HepG2 (cell line): ENCODE data around the gene PLCB2. TPM values are rescaled to one million over a fixed set of nuclear protein-coding genes. Genes with fewer than 3 reads are reported as not detected.

Experiments
- ATAC-seq: fragments of 200-7000 bp; cut with Tn5 transposase; 3 replicates; pipeline ENCODE4 v1.9.1; 2020; ENCODE audit warnings: mild to moderate bottlenecking, moderate library complexity
- BruUV-seq: library from RNA; stranded (reverse); fragments of 400-500 nt; replicated peaks from 2 replicates; lab custom pipeline; 2021; lab: Mats Ljungman, UMichigan
- CTCF ChIA-PET: fragments of 300-600 bp; formaldehyde crosslinking; extraction: SDS; loops from one replicate; lab custom pipeline; 2021; ENCODE audit warnings: low total read pairs, inconsistent platforms, low intra/inter-chr PET ratio; lab: Yijun Ruan, JAX
- POLR2A ChIA-PET: fragments of 350-600 bp; sonication (Branson Sonifier 250); formaldehyde crosslinking; loops from one replicate; lab custom pipeline; 2020; ENCODE audit warnings: antibody characterized with exemption, inconsistent platforms; lab: Yijun Ruan, JAX
- DNase-seq: peaks from one replicate; pipeline ENCODE4 v3.0.0-alpha.2; 2015; ENCODE audit warnings: low spot score
- FAIRE-seq: peaks from 3 replicates; lab custom pipeline; 2011; peaks lifted over from hg19 to GRCh38; lab: Jason Lieb, UNC
- H2AFZ ChIP-seq: one replicate; pipeline ENCODE4 v1.6.1; 2011; ENCODE audit warnings: low read length, inconsistent platforms
- H3K27ac ChIP-seq: fragments of 300-600 bp; 3 replicates; pipeline ENCODE4 v1.8.0; 2011; ENCODE audit warnings: mixed run types, mild to moderate bottlenecking, mixed read lengths, low read length, inconsistent platforms; ENCODE audit not compliant: insufficient read depth; ENCODE audit errors: extremely low read length
- H3K27me3 ChIP-seq, 2 experiments: fragments of 200-600 bp in 1 of 2; 2 replicates in 1 of 2; 3 replicates in 1 of 2; pipeline versions ENCODE4 v1.6.0 to v1.8.0; 2011; ENCODE audit warnings: low read length in 2 of 2, mild to moderate bottlenecking in 2 of 2, moderate library complexity in 2 of 2, inconsistent platforms in 1 of 2; ENCODE audit not compliant: insufficient read depth in 2 of 2, control insufficient read depth in 1 of 2
- H3K36me3 ChIP-seq, 2 experiments: fragments of 200-600 bp in 1 of 2; replicated peaks in 1 of 2; 2 replicates in 1 of 2; 3 replicates in 1 of 2; pipeline versions ENCODE4 v1.5.1 to v1.8.0; 2011; ENCODE audit warnings: low read length in 2 of 2, inconsistent platforms in 1 of 2; ENCODE audit not compliant: insufficient read depth in 2 of 2, control insufficient read depth in 1 of 2
- H3K4me1 ChIP-seq: 2 replicates; pipeline ENCODE4 v1.5.1; 2012; ENCODE audit warnings: low read length, inconsistent platforms; ENCODE audit not compliant: insufficient read depth
- H3K4me2 ChIP-seq: 2 replicates; pipeline ENCODE4 v1.6.0; 2011; ENCODE audit warnings: low read depth, low read length, inconsistent platforms
- H3K4me3 ChIP-seq, 3 experiments: fragments of 200-600 bp in 1 of 3; sonication (generic), shearing (Covaris generic) in 1 of 3; replicated peaks in 1 of 3; 2 replicates each; pipeline ENCODE4 v1.5.1; 2011 to 2016; ENCODE audit warnings: low read length in 3 of 3, inconsistent platforms in 2 of 3, low read depth in 2 of 3, mild to moderate bottlenecking in 2 of 3, control low read depth in 1 of 3, mixed read lengths in 1 of 3; ENCODE audit not compliant: insufficient read depth in 1 of 3
- H3K79me2 ChIP-seq: one replicate; pipeline ENCODE4 v1.6.1; 2011; ENCODE audit warnings: low read length, inconsistent platforms; ENCODE audit not compliant: insufficient read depth
- H3K9ac ChIP-seq: 2 replicates; pipeline ENCODE4 v1.6.0; 2011; ENCODE audit warnings: mild to moderate bottlenecking, low read depth, low read length, inconsistent platforms; ENCODE audit not compliant: insufficient read depth
- H3K9me3 ChIP-seq: 2 replicates; pipeline ENCODE4 v1.5.1; 2012; ENCODE audit warnings: mild to moderate bottlenecking, low read length
- H4K20me1 ChIP-seq: 2 replicates; pipeline ENCODE4 v1.6.0; 2011; ENCODE audit warnings: inconsistent platforms, mild to moderate bottlenecking, low read length, moderate library complexity; ENCODE audit not compliant: insufficient read depth
- ARHGAP35 ChIP-seq: sonication (generic); formaldehyde crosslinking; IDR thresholded peaks from 2 replicates; pipeline ENCODE4 v1.9.0; 2022; ENCODE audit warnings: mild to moderate bottlenecking, inconsistent platforms, moderate library complexity, missing genetic modification reagents, borderline replicate concordance
- HNRNPL ChIP-seq: fragments of 200-400 bp; formaldehyde crosslinking; IDR thresholded peaks from 2 replicates; pipeline ENCODE4 v1.6.1; 2017; ENCODE audit warnings: mild to moderate bottlenecking, low read depth, low read length
- RBFOX2 ChIP-seq: fragments of 200-400 bp; formaldehyde crosslinking; IDR thresholded peaks from 2 replicates; pipeline ENCODE4 v1.6.1; 2017; ENCODE audit warnings: low read depth, mild to moderate bottlenecking, low read length
- SKIL ChIP-seq: sonication (generic); formaldehyde crosslinking; IDR thresholded peaks from 2 replicates; pipeline ENCODE4 v1.8.0; 2022; ENCODE audit warnings: missing genetic modification reagents, mild to moderate bottlenecking, moderate library complexity, borderline replicate concordance
- STAG1 ChIP-seq: sonication (generic); formaldehyde crosslinking; IDR thresholded peaks from 2 replicates; pipeline ENCODE4 v1.4.0; 2020; ENCODE audit warnings: missing genetic modification reagents
- ZBTB33 ChIP-seq: sonication (generic); formaldehyde crosslinking; IDR thresholded peaks from 2 replicates; pipeline ENCODE4 v1.4.0; 2020; ENCODE audit warnings: missing genetic modification reagents
- ZBTB37 ChIP-seq: sonication (generic); formaldehyde crosslinking; IDR thresholded peaks from 2 replicates; pipeline ENCODE4 v1.4.0; 2020; ENCODE audit warnings: mild to moderate bottlenecking, missing genetic modification reagents
- ZHX2 ChIP-seq, 2 experiments: sonication (generic) in 1 of 2; formaldehyde crosslinking in 1 of 2; IDR thresholded peaks; 2 replicates each; pipeline versions ENCODE4 v1.6.1 to v1.9.0; 2014 to 2022; ENCODE audit warnings: antibody characterized with exemption in 1 of 2, borderline replicate concordance in 1 of 2, inconsistent platforms in 1 of 2, low read depth in 1 of 2, missing genetic modification reagents in 1 of 2
- ZNF17 ChIP-seq: sonication (generic); formaldehyde crosslinking; IDR thresholded peaks from 2 replicates; pipeline ENCODE4 v1.5.0; 2020; ENCODE audit warnings: mild to moderate bottlenecking, missing genetic modification reagents
- ZNF335 ChIP-seq: sonication (generic); formaldehyde crosslinking; IDR thresholded peaks from 2 replicates; pipeline ENCODE4 v1.4.0; 2020; ENCODE audit warnings: missing genetic modification reagents
- WGBS: methylation state at CpG from one replicate; pipeline ENCODE4 v1.1.6; 2017; ENCODE audit warnings: low lambda C conversion rate; 5-methylcytosine and 5-hydroxymethylcytosine counted together
- in situ Hi-C: cut with HindIII; loops from 2 replicates; pipeline ENCODE4 v1.10.0; 2017; ENCODE audit warnings: low pct_unique_long_range_greater_than_20kb; ENCODE audit not compliant: extremely low pct_ligation_motif_present
- intact Hi-C: fragments of 100-400 bp; cut with micrococcal nuclease; formaldehyde crosslinking; loops from one replicate; pipeline ENCODE4 v1.10.0; 2022; ENCODE audit not compliant: unreplicated experiment
- polyA plus RNA-seq, 8 experiments: library from polyadenylated mRNA; depleted of rRNA in 3 of 8; stranded (reverse) in 7 of 8; unstranded in 1 of 8; fragments of >200 nt; fragmentation: Illumina TruSeq in 4 of 8; extraction: Trizol in 4 of 8; gene quantifications; 2 replicates each; pipeline versions ENCODE4 v1.2.1 to v1.2.3, GENCODE V29; 2011 to 2016; ENCODE audit warnings: low read depth in 4 of 8, missing spikeins in 1 of 8, mixed read lengths in 1 of 8; ENCODE audit not compliant: insufficient read depth in 1 of 8
- total RNA-seq, 5 experiments: library from RNA; depleted of rRNA; stranded (reverse); fragments of >200 nt; fragmentation: Illumina TruSeq; extraction: Trizol; gene quantifications; 2 replicates each; pipeline ENCODE4 v1.2.3, GENCODE V29; 2016; ENCODE audit warnings: low read depth in 1 of 5

Gene PLCB2
- total and polyA plus RNA-seq, 2 of the 13 experiments (the other 11 are each of a cell fraction or from before 2014, with no cell fraction given): 0.11 TPM; not detected in 1

GRCh38 chr15:40344631-40345120, 36.9 kb upstream of the PLCB2 start:
- WGBS: 0% methylated on average over 3 of the region's 15 CpGs
- no TSS peak for BruUV-seq
- ChIA-PET POLR2A (interaction anchor here (2.1 kb wide), 1 partner anchor 22 kb away, joined by 5 read pairs; the partner anchor contains the start of gene INAFM2), CTCF (interaction anchor here (1.3 to 1.9 kb wide), 3 partner anchors 10 to 77 kb away, joined by 5 to 11 read pairs (median 7); no protein-coding TSS in a partner anchor)
- Histone ChIP-seq H3K9me3 (no peaks in the 10 kb centered on the region), H2AFZ (no peak overlapping the region), H3K4me3 (peak overlapping the region in 1 of 3 experiments; percentile 2; a peak in 1 of 6 replicates), H3K79me2 (no peaks in the 10 kb centered on the region), H4K20me1 (no peaks in the 10 kb centered on the region), H3K4me1 (peaks cover 83% of the 10 kb centered on the region), H3K27me3 (no peaks in the 10 kb centered on the region; a peak in 1 of 5 replicates), H3K36me3 (no peaks in the 10 kb centered on the region), H3K4me2 (no peak overlapping the region), H3K9ac (no peak overlapping the region), H3K27ac (no peak overlapping the region)
- FAIRE-seq (peak; percentile 56), ATAC-seq (peak; percentile 4; the same call in 1 of the 3 replicates), DNase-seq (peak; percentile 45)
- in situ Hi-C loops (loop anchor here (5.0 kb wide), 1 partner anchor 78 kb away; no protein-coding TSS in a partner anchor), intact Hi-C loops (loop anchor here (1.0 kb wide), 1 partner anchor 78 kb away; no protein-coding TSS in a partner anchor)
- TF ChIP-seq RBFOX2: no peak
- peak; percentile 67; the same call in 1 of the 2 replicates for TF ChIP-seq HNRNPL
- TF ChIP-seq ZBTB33 (CRISPR knock-in tag): 0 out of 2 replicates have a peak, but pooled peaks have one; percentile 8
- TF ChIP-seq ZNF335 (CRISPR knock-in tag): no peak
- TF ChIP-seq SKIL (CRISPR knock-in tag): no peak
- TF ChIP-seq ZBTB37: no peak
- no peak for TF ChIP-seq ARHGAP35 (CRISPR knock-in tag)
- no peak for TF ChIP-seq ZNF17 (CRISPR knock-in tag)
- TF ChIP-seq STAG1: peak; percentile 71
- TF ChIP-seq ZHX2 (IDR thresholded peaks at IDR 0.05; ENCODE audit: low read depth): no peak
- no peak for TF ChIP-seq ZHX2 (CRISPR knock-in tag; IDR thresholded peaks at IDR 0.05; ENCODE audit: borderline replicate concordance)
